Vagina (tissue), 2 donors: ENCODE measurements around the gene DOCK7. TPM values are rescaled to one million over a fixed set of nuclear protein-coding genes. Genes with fewer than 3 reads are reported as not detected.
"Not testable (repeated sequence)": the region's sequence is repeated elsewhere in the genome, so short reads cannot be mapped to it uniquely, and the experiment has no call there.

ENCODE experiments used
- DNase-seq, 2 donors: peaks; one replicate each; pipeline ENCODE4 v3.0.0-alpha.2; 2017; ENCODE audit errors: extremely low spot score in 2 of 2
- H3K27ac ChIP-seq: fragments of 200-600 bp; sonication (generic); one replicate; pipeline ENCODE4 v1.5.1; 2019
- H3K27me3 ChIP-seq: fragments of 200-600 bp; sonication (generic); one replicate; pipeline ENCODE4 v1.5.1; 2019
- H3K36me3 ChIP-seq, 2 donors: fragments of 200-600 bp; sonication (generic); one replicate each; pipeline ENCODE4 v1.5.1; 2017 to 2019
- H3K4me1 ChIP-seq: fragments of 200-600 bp; sonication (generic); one replicate; pipeline ENCODE4 v1.5.1; 2019
- H3K4me3 ChIP-seq, 2 donors: fragments of 200-600 bp; sonication (generic); 1 replicate in 1 of 2; 2 replicates in 1 of 2; pipeline ENCODE4 v1.5.1; 2016 to 2019
- H3K9me3 ChIP-seq: fragments of 200-600 bp; sonication (generic); one replicate; pipeline ENCODE4 v1.5.1; 2019
- POLR2A ChIP-seq, 2 donors: fragments of 450-650 bp; IDR thresholded peaks; one replicate each; pipeline ENCODE4 v1.6.1; 2017; ENCODE audit warnings: antibody characterized with exemption in 2 of 2, mild to moderate bottlenecking in 2 of 2, moderate library complexity in 2 of 2
- POLR2AphosphoS5 ChIP-seq, 2 donors: sonication (generic); formaldehyde crosslinking; IDR thresholded peaks; one replicate each; pipeline ENCODE4 v1.9.0; 2017; ENCODE audit warnings: antibody characterized with exemption in 2 of 2, mild to moderate bottlenecking in 2 of 2, low read depth in 1 of 2; ENCODE audit not compliant: insufficient read depth in 1 of 2
- intact Hi-C: fragments of 100-400 bp; cut with DNase I; formaldehyde crosslinking; loops from one replicate; pipeline ENCODE4 v1.15.1; 2023
- total RNA-seq: library from RNA; depleted of rRNA; stranded (reverse); fragments of >200 nt; gene quantifications from one replicate; pipeline ENCODE4 v1.2.3, GENCODE V29; 2016
- TF ChIP-seq, protein P1 (sequence below), 3 experiments: fragments of 450-650 bp in 2 of 3; fragments of 200-600 bp in 1 of 3; sonication (generic) in 1 of 3; IDR thresholded peaks; one replicate each; pipeline ENCODE4 v1.5.1; 2017 to 2019; ENCODE audit warnings: antibody characterized with exemption in 3 of 3, mild to moderate bottlenecking in 2 of 3, moderate library complexity in 2 of 3

Gene DOCK7
- total RNA-seq, 1 donor from 2014 or later = 34.1 TPM

GRCh38 chr1:62588000-62588399 is 100.2 kb downstream of the DOCK7 start:
- intact Hi-C loops = no loop called here
- H3K36me3 ChIP-seq = no peaks in the 10 kb centered on the region

DNA sequence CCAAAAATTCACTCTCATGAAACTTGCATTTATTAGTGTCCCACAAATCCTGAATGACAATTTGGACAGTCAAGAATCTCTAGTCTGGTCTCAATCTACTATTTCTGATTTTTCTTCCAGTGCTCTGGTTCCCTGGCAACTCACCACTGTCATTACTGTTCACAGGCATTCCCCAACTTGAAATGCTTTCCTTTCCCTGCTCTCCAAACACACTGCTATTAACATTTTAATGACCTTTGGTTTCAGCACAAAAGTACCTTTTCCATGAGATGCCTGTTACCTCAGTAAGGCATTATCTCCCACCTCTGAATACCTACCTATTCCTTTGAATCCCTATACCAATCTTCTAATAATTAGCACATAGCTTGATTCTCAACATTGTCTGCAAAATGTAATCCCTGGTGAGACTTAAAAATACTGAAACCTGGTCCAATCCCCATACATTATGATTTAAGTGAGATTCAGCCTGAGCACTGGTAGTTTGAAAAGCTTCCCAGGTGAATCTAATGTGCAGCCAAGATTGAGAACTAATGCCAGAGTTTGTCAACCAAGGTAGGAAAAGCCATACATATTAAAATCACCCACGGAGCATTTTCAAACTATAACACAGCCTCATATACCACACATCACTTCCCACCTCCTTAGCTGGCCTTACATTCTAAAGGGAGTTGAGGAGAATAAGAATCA is 102.6 kb downstream of the DOCK7 start:
- no peaks in the 10 kb centered on the region for H3K9me3 ChIP-seq
- H3K27me3 ChIP-seq = no peaks in the 10 kb centered on the region
- no peaks in the 10 kb centered on the region for H3K36me3 ChIP-seq
- intact Hi-C loops = no loop called here
- no peaks in the 10 kb centered on the region for H3K4me1 ChIP-seq
- no peak for TF ChIP-seq POLR2A (IDR thresholded peaks at IDR 0.05)
- TF ChIP-seq POLR2AphosphoS5 (IDR thresholded peaks at IDR 0.05; ENCODE audit: insufficient read depth in 1 of 2, low read depth in 1 of 2) = no peak
- TF ChIP-seq, protein P1, sequence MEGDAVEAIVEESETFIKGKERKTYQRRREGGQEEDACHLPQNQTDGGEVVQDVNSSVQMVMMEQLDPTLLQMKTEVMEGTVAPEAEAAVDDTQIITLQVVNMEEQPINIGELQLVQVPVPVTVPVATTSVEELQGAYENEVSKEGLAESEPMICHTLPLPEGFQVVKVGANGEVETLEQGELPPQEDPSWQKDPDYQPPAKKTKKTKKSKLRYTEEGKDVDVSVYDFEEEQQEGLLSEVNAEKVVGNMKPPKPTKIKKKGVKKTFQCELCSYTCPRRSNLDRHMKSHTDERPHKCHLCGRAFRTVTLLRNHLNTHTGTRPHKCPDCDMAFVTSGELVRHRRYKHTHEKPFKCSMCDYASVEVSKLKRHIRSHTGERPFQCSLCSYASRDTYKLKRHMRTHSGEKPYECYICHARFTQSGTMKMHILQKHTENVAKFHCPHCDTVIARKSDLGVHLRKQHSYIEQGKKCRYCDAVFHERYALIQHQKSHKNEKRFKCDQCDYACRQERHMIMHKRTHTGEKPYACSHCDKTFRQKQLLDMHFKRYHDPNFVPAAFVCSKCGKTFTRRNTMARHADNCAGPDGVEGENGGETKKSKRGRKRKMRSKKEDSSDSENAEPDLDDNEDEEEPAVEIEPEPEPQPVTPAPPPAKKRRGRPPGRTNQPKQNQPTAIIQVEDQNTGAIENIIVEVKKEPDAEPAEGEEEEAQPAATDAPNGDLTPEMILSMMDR (IDR thresholded peaks at IDR 0.05) = no peak
- no peak overlapping the region for H3K4me3 ChIP-seq
- H3K27ac ChIP-seq = no peak overlapping the region
- no peak for DNase-seq

More at GRCh38 chr1:62588000-62588399, 100.2 kb downstream of the DOCK7 start:
- H3K4me3 ChIP-seq = no peak overlapping the region
- no peaks in the 10 kb centered on the region for H3K9me3 ChIP-seq
- no peaks in the 10 kb centered on the region for H3K4me1 ChIP-seq
- H3K27ac ChIP-seq = no peak overlapping the region
- TF ChIP-seq POLR2A (IDR thresholded peaks at IDR 0.05) (no peak), POLR2AphosphoS5 (IDR thresholded peaks at IDR 0.05; ENCODE audit: insufficient read depth in 1 of 2, low read depth in 1 of 2) (no peak)
- TF ChIP-seq, protein P1 (IDR thresholded peaks at IDR 0.05) = no peak
- no peaks in the 10 kb centered on the region for H3K27me3 ChIP-seq
- no peak for DNase-seq

- Histone ChIP-seq H3K27ac (no peak overlapping the region), H3K4me3 (no peak overlapping the region), H3K36me3 (peaks cover 0 to 35% of the 10 kb centered on the region in 2 donors), H3K4me1 (no peaks in the 10 kb centered on the region), H3K9me3 (no peaks in the 10 kb centered on the region), H3K27me3 (no peaks in the 10 kb centered on the region)
- TF ChIP-seq POLR2AphosphoS5 (IDR thresholded peaks at IDR 0.05; ENCODE audit: insufficient read depth in 1 of 2, low read depth in 1 of 2) (no peak), POLR2A (IDR thresholded peaks at IDR 0.05) (no peak)
- TF ChIP-seq, protein P1 (IDR thresholded peaks at IDR 0.05) = no peak
- no peak for DNase-seq
- intact Hi-C loops = no loop called here
Observed at GRCh38 chr1:62573675-62574074, 114.5 kb downstream of the DOCK7 start.

- no peaks in the 10 kb centered on the region for H3K27me3 ChIP-seq
- no peak for DNase-seq
- H3K4me3 ChIP-seq = no peak overlapping the region
- H3K36me3 ChIP-seq = peaks cover 0 to 29% of the 10 kb centered on the region in 2 donors
- H3K4me1 ChIP-seq = no peaks in the 10 kb centered on the region
- TF ChIP-seq POLR2AphosphoS5 (IDR thresholded peaks at IDR 0.05; ENCODE audit: insufficient read depth in 1 of 2, low read depth in 1 of 2) = no peak
- TF ChIP-seq, protein P1 (IDR thresholded peaks at IDR 0.05) = no peak
- no peak overlapping the region for H3K27ac ChIP-seq
- H3K9me3 ChIP-seq = no peaks in the 10 kb centered on the region
- intact Hi-C loops = no loop called here
Observed at GRCh38 chr1:62572476-62572875, 115.7 kb downstream of the DOCK7 start.

DNA sequence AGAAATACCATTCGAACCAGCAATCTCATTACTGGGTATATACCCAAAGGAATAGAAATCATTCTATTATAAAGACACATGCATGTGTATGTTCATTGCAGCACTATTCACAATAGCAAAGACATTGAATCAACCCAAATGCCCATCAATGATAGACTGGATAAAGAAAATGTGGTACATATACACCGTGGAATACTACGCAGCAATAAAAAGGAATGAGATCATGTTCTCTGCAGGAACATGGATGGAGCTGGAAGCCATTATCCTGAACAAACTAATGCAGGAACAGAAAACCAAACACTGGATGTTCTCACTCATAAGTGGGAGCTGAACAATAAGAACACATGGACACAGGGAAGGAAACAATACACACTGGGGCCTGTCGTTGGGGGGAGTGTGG is 116.7 kb downstream of the DOCK7 start:
- intact Hi-C loops, H3K27me3 ChIP-seq, H3K27ac ChIP-seq, H3K4me1 ChIP-seq, H3K9me3 ChIP-seq, H3K4me3 ChIP-seq, DNase-seq: not testable (repeated sequence)
- peaks cover 0 to 29% of the 10 kb centered on the region in 2 donors for H3K36me3 ChIP-seq

DNA sequence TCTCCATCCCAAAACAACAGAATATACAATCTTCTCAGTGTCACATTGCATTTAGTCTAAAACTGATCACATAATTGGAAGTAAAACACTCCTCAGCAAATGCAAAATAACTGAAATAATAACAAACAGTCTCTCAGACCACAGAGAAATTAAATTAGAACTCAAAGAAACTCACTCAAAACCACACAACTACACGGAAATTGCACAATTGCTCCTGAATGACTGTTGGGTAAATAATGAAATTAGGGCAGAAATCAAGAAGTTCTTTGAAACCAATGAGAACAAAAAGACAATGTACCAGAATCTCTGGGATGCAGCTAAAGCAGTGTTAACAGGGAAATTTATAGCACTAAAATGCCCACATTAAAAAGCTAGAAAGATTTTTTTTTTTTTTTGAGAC is 120.3 kb downstream of the DOCK7 start:
- intact Hi-C loops, H3K9me3 ChIP-seq, DNase-seq, H3K4me1 ChIP-seq, H3K27me3 ChIP-seq, H3K27ac ChIP-seq, H3K4me3 ChIP-seq: not testable (repeated sequence)
- H3K36me3 ChIP-seq = peaks cover 0 to 18% of the 10 kb centered on the region in 2 donors

DNA sequence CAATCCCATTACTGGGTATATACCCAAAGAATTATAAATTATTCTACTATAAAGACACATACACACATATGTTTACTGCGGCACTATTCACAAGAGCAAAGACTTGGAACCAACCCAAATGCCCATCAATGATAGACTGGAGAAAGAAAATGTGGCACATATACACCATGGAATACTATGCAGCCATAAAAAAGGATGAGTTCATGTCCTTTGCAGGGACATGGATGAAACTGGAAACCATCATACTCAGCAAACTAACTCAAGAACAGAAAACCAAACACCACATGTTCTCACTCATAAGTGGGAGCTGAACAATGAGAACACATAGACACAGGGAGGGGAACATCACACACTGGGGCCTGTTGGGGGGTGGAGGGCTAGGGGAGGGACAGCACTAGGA is 121.0 kb downstream of the DOCK7 start:
- DNase-seq, H3K27me3 ChIP-seq, H3K4me1 ChIP-seq, H3K27ac ChIP-seq, H3K4me3 ChIP-seq, H3K9me3 ChIP-seq, intact Hi-C loops: not testable (repeated sequence)
- peaks cover 0 to 11% of the 10 kb centered on the region in 2 donors for H3K36me3 ChIP-seq
